OCI-LY7 (cell line): ENCODE measurements around the gene OTUD7B. TPM values are rescaled to one million over a fixed set of nuclear protein-coding genes. Genes with fewer than 3 reads are reported as not detected.

Source experiments
- BruUV-seq: library from RNA; stranded (reverse); fragments of 400-500 nt; replicated peaks from 2 replicates; lab custom pipeline; 2021; lab: Mats Ljungman, UMichigan
- CTCF ChIA-PET: fragments of 300-600 bp; sonication (Branson Sonifier 250); formaldehyde crosslinking; loops from one replicate; lab custom pipeline; 2022; ENCODE audit warnings: antibody characterized with exemption; ENCODE audit not compliant: unreplicated experiment; lab: Charles Lee
- POLR2A ChIA-PET: fragments of 300-600 bp; sonication (Branson Sonifier 250); formaldehyde crosslinking; loops from one replicate; lab custom pipeline; 2022; ENCODE audit warnings: antibody characterized with exemption; lab: Charles Lee
- DNase-seq: peaks from one replicate; pipeline ENCODE4 v3.0.0-alpha.2; 2015; ENCODE audit warnings: low spot score
- H2AFZ ChIP-seq: fragments of 200-600 bp; sonication (generic), shearing (Covaris generic); 2 replicates; pipeline ENCODE4 v1.6.1; 2014; ENCODE audit warnings: mild to moderate bottlenecking, antibody characterized with exemption, low read length, moderate library complexity
- H3K27ac ChIP-seq: fragments of 200-600 bp; sonication (generic); 2 replicates; pipeline ENCODE4 v1.5.1; 2014; ENCODE audit warnings: mixed run types, low read depth, mild to moderate bottlenecking, moderate library complexity, low read length, inconsistent platforms; ENCODE audit not compliant: poor library complexity, severe bottlenecking
- H3K36me3 ChIP-seq: fragments of 200-600 bp; sonication (generic); 2 replicates; pipeline ENCODE4 v1.6.1; 2014; ENCODE audit warnings: mild to moderate bottlenecking, antibody characterized with exemption, low read length, moderate library complexity, mixed read lengths; ENCODE audit not compliant: insufficient read depth
- H3K4me1 ChIP-seq: fragments of 200-600 bp; sonication (generic); 2 replicates; pipeline ENCODE4 v1.5.1; 2014; ENCODE audit warnings: mild to moderate bottlenecking, low read length; ENCODE audit not compliant: insufficient read depth, poor library complexity, severe bottlenecking
- H3K4me2 ChIP-seq: fragments of 200-600 bp; sonication (generic); 2 replicates; pipeline ENCODE4 v1.6.1; 2014; ENCODE audit warnings: mild to moderate bottlenecking, low read length
- H3K4me3 ChIP-seq: fragments of 200-600 bp; sonication (generic); 2 replicates; pipeline ENCODE4 v1.5.1; 2014; ENCODE audit warnings: mild to moderate bottlenecking, low read depth, low read length; ENCODE audit not compliant: poor library complexity, severe bottlenecking
- H3K79me2 ChIP-seq: fragments of 200-600 bp; sonication (generic); 2 replicates; pipeline ENCODE4 v1.6.1; 2016; ENCODE audit warnings: low read depth, mild to moderate bottlenecking, low read length, moderate library complexity, mixed read lengths; ENCODE audit not compliant: insufficient read depth
- H3K9me2 ChIP-seq: fragments of 200-600 bp; sonication (generic); 2 replicates; pipeline ENCODE4 v1.6.1; 2016; ENCODE audit warnings: mild to moderate bottlenecking, low read length, mixed read lengths; ENCODE audit not compliant: insufficient read depth
- H3K9me3 ChIP-seq: fragments of 200-600 bp; sonication (generic); 2 replicates; pipeline ENCODE4 v1.6.1; 2014; ENCODE audit warnings: mild to moderate bottlenecking, mixed run types, low read length, mixed read lengths
- H4K20me1 ChIP-seq: fragments of 200-600 bp; sonication (generic); 2 replicates; pipeline ENCODE4 v1.6.1; 2014; ENCODE audit warnings: mild to moderate bottlenecking, antibody characterized with exemption, low read length, moderate library complexity, mixed read lengths; ENCODE audit not compliant: insufficient read depth
- CTCF ChIP-seq: fragments of 200-600 bp; sonication (generic); conservative IDR thresholded peaks from 2 replicates; pipeline ENCODE4 v1.5.1; 2014; ENCODE audit warnings: mild to moderate bottlenecking, antibody characterized with exemption, low read length, moderate library complexity, mixed read lengths
- EZH2phosphoT487 ChIP-seq: fragments of 200-600 bp; sonication (generic); IDR thresholded peaks from 2 replicates; pipeline ENCODE4 v1.6.1; 2018; ENCODE audit warnings: low read depth, borderline replicate concordance, mild to moderate bottlenecking, mixed run types, antibody characterized with exemption, low read length, moderate library complexity, mixed read lengths
- intact Hi-C: fragments of 100-400 bp; cut with micrococcal nuclease; formaldehyde crosslinking; loops from one replicate; pipeline ENCODE4 v1.10.0; 2022; ENCODE audit not compliant: unreplicated experiment
- total RNA-seq, 2 experiments: library from RNA; depleted of rRNA in 1 of 2; stranded (reverse); fragments of >200 nt in 1 of 2; shearing (Covaris generic) in 1 of 2; gene quantifications; 2 replicates each; pipeline ENCODE4 v1.2.3, GENCODE V29; 2014 to 2022

Gene OTUD7B
- total RNA-seq, 2 experiments from 2014 or later = 1.7 to 4.3 TPM

DNA sequence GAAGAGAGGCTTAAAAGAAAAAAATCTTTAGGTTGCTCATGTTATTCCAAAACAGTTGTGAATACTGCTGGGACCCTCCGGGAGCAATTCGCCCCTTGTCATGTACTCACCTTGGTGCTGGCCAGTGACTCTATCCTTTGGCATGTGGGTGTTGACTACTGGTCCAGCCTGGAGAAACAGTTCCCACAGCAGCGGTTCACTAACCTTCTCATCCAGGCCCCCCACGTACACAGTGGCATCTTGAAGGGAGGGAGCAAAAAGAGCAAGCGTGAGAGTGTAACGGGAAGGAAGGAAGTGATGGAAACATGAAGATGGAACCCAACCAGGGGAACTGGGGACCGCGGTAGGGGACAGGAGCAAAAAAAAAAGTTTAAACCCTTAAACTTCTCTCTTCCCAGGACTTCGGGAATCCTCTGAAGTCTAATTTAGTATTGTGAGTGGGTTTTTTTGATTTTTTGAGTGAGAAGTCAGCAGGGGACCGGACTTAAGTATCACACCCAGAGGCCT is 83.4 kb downstream of the OTUD7B start:
- POLR2A ChIA-PET = no interaction called here
- Histone ChIP-seq H3K36me3 (peaks cover 48% of the 10 kb centered on the region), H4K20me1 (peaks cover 6% of the 10 kb centered on the region; the same call in 1 of the 2 replicates), H3K79me2 (peaks cover 24% of the 10 kb centered on the region), H3K4me3 (peak overlapping the region; percentile 81), H3K4me2 (peak overlapping the region; percentile 76), H3K27ac (peak overlapping the region; percentile 89), H3K4me1 (peaks cover 37% of the 10 kb centered on the region), H3K9me3 (no peaks in the 10 kb centered on the region), H3K9me2 (no peaks in the 10 kb centered on the region), H2AFZ (no peak overlapping the region; the same call in 1 of the 2 replicates)
- BruUV-seq = no TSS peak
- DNase-seq = no peak
- intact Hi-C loops = loop anchor here (2.0 kb wide), 1 partner anchor 38 kb away; no protein-coding TSS in a partner anchor
- TF ChIP-seq CTCF (no peak), EZH2phosphoT487 (no peak)
- CTCF ChIA-PET = no interaction called here

- no peak overlapping the region for H2AFZ ChIP-seq
- ChIA-PET CTCF (no interaction called here), POLR2A (no interaction called here)
- peaks cover 24% of the 10 kb centered on the region for H3K79me2 ChIP-seq
- peak overlapping the region; percentile 76 for H3K4me2 ChIP-seq
- no peak overlapping the region for H3K27ac ChIP-seq
- intact Hi-C loops = loop anchor here (2.0 kb wide), 1 partner anchor 37 kb away; no protein-coding TSS in a partner anchor
- no peak for TF ChIP-seq EZH2phosphoT487
- no peaks in the 10 kb centered on the region for H3K9me3 ChIP-seq
- H3K4me1 ChIP-seq = peaks cover 37% of the 10 kb centered on the region
- H3K36me3 ChIP-seq = peaks cover 52% of the 10 kb centered on the region
- peaks cover 6% of the 10 kb centered on the region; the same call in 1 of the 2 replicates for H4K20me1 ChIP-seq
- no peak for DNase-seq
- TSS peak; percentile 74 for BruUV-seq
- peak overlapping the region; percentile 81 for H3K4me3 ChIP-seq
- H3K9me2 ChIP-seq = no peaks in the 10 kb centered on the region
Observed at GRCh38 chr1:149926296-149926695, 84.2 kb downstream of the OTUD7B start.

DNA sequence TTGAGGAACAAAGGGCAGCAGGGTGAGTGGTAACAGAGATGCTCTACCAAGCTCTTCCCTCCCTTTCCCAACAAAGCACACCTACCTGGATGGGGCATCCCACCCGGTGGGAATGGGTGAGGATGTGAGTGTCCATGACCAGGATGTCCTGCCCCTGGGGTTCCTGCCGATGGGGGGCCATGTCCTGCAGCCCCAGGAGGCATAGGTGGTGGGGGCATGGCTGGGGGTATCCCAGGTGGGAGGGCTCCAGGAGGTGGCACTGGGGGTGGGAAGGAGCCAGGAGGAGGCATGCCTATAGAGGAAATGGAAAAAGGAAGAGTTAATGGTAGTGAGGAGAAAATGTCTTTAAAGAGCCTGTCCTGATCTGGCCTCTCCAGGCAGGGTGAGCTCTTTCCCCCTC is 84.8 kb downstream of the OTUD7B start:
- Histone ChIP-seq H3K4me1 (peaks cover 37% of the 10 kb centered on the region), H2AFZ (no peak overlapping the region), H3K79me2 (peaks cover 24% of the 10 kb centered on the region), H3K9me3 (no peaks in the 10 kb centered on the region), H3K4me3 (peak overlapping the region; percentile 81), H4K20me1 (peaks cover 6% of the 10 kb centered on the region; the same call in 1 of the 2 replicates), H3K27ac (no peak overlapping the region), H3K36me3 (peaks cover 56% of the 10 kb centered on the region), H3K9me2 (no peaks in the 10 kb centered on the region), H3K4me2 (peak overlapping the region; percentile 76)
- BruUV-seq = no TSS peak
- ChIA-PET POLR2A (no interaction called here), CTCF (no interaction called here)
- intact Hi-C loops = loop anchor here (2.0 kb wide), 1 partner anchor 37 kb away; no protein-coding TSS in a partner anchor
- DNase-seq = no peak
- TF ChIP-seq CTCF = no peak
- no peak for TF ChIP-seq EZH2phosphoT487
